HCT116 (cell line): ENCODE data around the gene IL15. TPM values are rescaled to one million over a fixed set of nuclear protein-coding genes. Genes with fewer than 3 reads are reported as not detected.

Source experiments
- ATAC-seq: fragments of 200-7000 bp; cut with Tn5 transposase; 2 replicates; pipeline ENCODE4 v1.9.1; 2020; ENCODE audit warnings: mild to moderate bottlenecking, moderate library complexity
- BruUV-seq: library from RNA; stranded (reverse); fragments of 400-500 nt; replicated peaks from 2 replicates; lab custom pipeline; 2021; lab: Mats Ljungman, UMichigan
- CTCF ChIA-PET: fragments of 300-600 bp; sonication (Branson Sonifier 250); formaldehyde crosslinking; loops from one replicate; lab custom pipeline; 2021; ENCODE audit warnings: antibody characterized with exemption; lab: Charles Lee
- POLR2A ChIA-PET: fragments of 300-600, 350-600 bp; sonication (Branson Sonifier 250); formaldehyde crosslinking; loops from one replicate; lab custom pipeline; 2021; ENCODE audit warnings: antibody characterized with exemption; lab: Charles Lee
- RAD21 ChIA-PET, 2 experiments: fragments of 300-600 bp; sonication (Branson Sonifier 250); formaldehyde crosslinking; loops; one replicate each; lab custom pipeline; 2023; ENCODE audit warnings: low total read pairs in 2 of 2; ENCODE audit not compliant: uncharacterized antibody in 2 of 2, unreplicated experiment in 2 of 2, low non-redundant PET in 1 of 2; lab: Charles Lee
- DNase-seq: peaks from one replicate; pipeline ENCODE4 v3.0.0-alpha.2; 2010; ENCODE audit warnings: low read depth, low spot score
- H2AFZ ChIP-seq: fragments of 200-600 bp; shearing (Covaris generic), sonication (generic); 2 replicates; pipeline ENCODE4 v1.6.1; 2017; ENCODE audit warnings: low read depth, mixed run types, mixed read lengths, antibody characterized with exemption, low read length; ENCODE audit not compliant: poor library complexity, severe bottlenecking
- H3K27ac ChIP-seq: 2 replicates; pipeline ENCODE4 v1.5.1; 2012; ENCODE audit warnings: low read depth, low read length
- H3K27me3 ChIP-seq: fragments of 200-600 bp; sonication (generic); 2 replicates; pipeline ENCODE4 v1.6.1; 2016; ENCODE audit warnings: mixed run types, low read length, mixed read lengths; ENCODE audit not compliant: insufficient read depth
- H3K36me3 ChIP-seq, 2 experiments: fragments of 200-500 bp in 1 of 2; fragments of 200-600 bp in 1 of 2; sonication (Bioruptor generic) in 1 of 2; sonication (generic) in 1 of 2; 2 replicates each; pipeline versions ENCODE4 v1.5.1 to v1.6.1; 2014 to 2016; ENCODE audit warnings: low read length in 2 of 2, inconsistent platforms in 1 of 2, mixed read lengths in 1 of 2, mixed run types in 1 of 2; ENCODE audit not compliant: insufficient read depth in 2 of 2, control insufficient read depth in 1 of 2
- H3K4me1 ChIP-seq, 2 experiments: fragments of 200-600 bp in 1 of 2; sonication (generic) in 1 of 2; 2 replicates each; pipeline versions ENCODE4 v1.5.1 to v1.6.1; 2012 to 2017; ENCODE audit warnings: low read length in 2 of 2, inconsistent platforms in 1 of 2, mild to moderate bottlenecking in 1 of 2, mixed read lengths in 1 of 2, mixed run types in 1 of 2, moderate library complexity in 1 of 2; ENCODE audit not compliant: insufficient read depth in 2 of 2, control insufficient read depth in 1 of 2
- H3K4me2 ChIP-seq: fragments of 200-600 bp; sonication (generic); 2 replicates; pipeline ENCODE4 v1.6.1; 2017; ENCODE audit warnings: mixed run types, low read length, mixed read lengths
- H3K4me3 ChIP-seq, 2 experiments: fragments of 200-600 bp in 1 of 2; sonication (generic) in 1 of 2; replicated peaks in 1 of 2; 2 replicates each; pipeline ENCODE4 v1.5.1; 2011 to 2016; ENCODE audit warnings: low read length in 2 of 2, control low read depth in 1 of 2, low read depth in 1 of 2, mild to moderate bottlenecking in 1 of 2, mixed read lengths in 1 of 2, mixed run types in 1 of 2
- H3K79me2 ChIP-seq: fragments of 200-600 bp; sonication (generic); 2 replicates; pipeline ENCODE4 v1.6.1; 2017; ENCODE audit warnings: mild to moderate bottlenecking, mixed run types, low read length, moderate library complexity, mixed read lengths; ENCODE audit not compliant: insufficient read depth
- H3K9ac ChIP-seq: fragments of 200-600 bp; sonication (generic); 2 replicates; pipeline ENCODE4 v1.6.1; 2016; ENCODE audit warnings: low read length, mixed read lengths
- H3K9me2 ChIP-seq: fragments of 200-600 bp; sonication (generic), shearing (Covaris generic); 2 replicates; pipeline ENCODE4 v1.6.1; 2017; ENCODE audit warnings: mixed run types, mild to moderate bottlenecking, moderate library complexity; ENCODE audit not compliant: insufficient read depth
- H3K9me3 ChIP-seq, 2 experiments: fragments of 200-500 bp in 1 of 2; fragments of 200-600 bp in 1 of 2; sonication (Bioruptor generic) in 1 of 2; sonication (generic) in 1 of 2; 2 replicates each; pipeline ENCODE4 v1.6.1; 2014 to 2017; ENCODE audit warnings: low read length in 2 of 2, mixed read lengths in 2 of 2, inconsistent platforms in 1 of 2, low read depth in 1 of 2, mild to moderate bottlenecking in 1 of 2, mixed run types in 1 of 2, moderate library complexity in 1 of 2; ENCODE audit not compliant: control insufficient read depth in 1 of 2, insufficient read depth in 1 of 2
- H4K20me1 ChIP-seq: fragments of 200-600 bp; sonication (generic), shearing (Covaris generic); 2 replicates; pipeline ENCODE4 v1.6.1; 2017; ENCODE audit warnings: mixed run types, mild to moderate bottlenecking, moderate library complexity; ENCODE audit not compliant: insufficient read depth
- CEBPB ChIP-seq: IDR thresholded peaks from 2 replicates; pipeline ENCODE4 v1.6.1; 2012; ENCODE audit warnings: low read depth
- CTCF ChIP-seq, 3 experiments: fragments of 200-600 bp in 1 of 3; sonication (generic) in 1 of 3; IDR thresholded peaks in 2 of 3; conservative IDR thresholded peaks in 1 of 3; 2 replicates each; pipeline ENCODE4 v1.5.1; 2012 to 2017; ENCODE audit warnings: low read depth in 2 of 3, low read length in 2 of 3, antibody characterized with exemption in 1 of 3, borderline replicate concordance in 1 of 3, control low read depth in 1 of 3, mild to moderate bottlenecking in 1 of 3, mixed read lengths in 1 of 3, mixed run types in 1 of 3, moderate library complexity in 1 of 3; ENCODE audit not compliant: insufficient read depth in 1 of 3
- ELF1 ChIP-seq: IDR thresholded peaks from 2 replicates; pipeline ENCODE4 v1.6.1; 2012; ENCODE audit warnings: low read depth, borderline replicate concordance
- EZH2phosphoT487 ChIP-seq: fragments of 200-600 bp; IDR thresholded peaks from 2 replicates; pipeline ENCODE4 v1.6.1; 2018; ENCODE audit warnings: antibody characterized with exemption, borderline replicate concordance
- JUND ChIP-seq: IDR thresholded peaks from 2 replicates; pipeline ENCODE4 v1.6.1; 2012
- MAX ChIP-seq: IDR thresholded peaks from 2 replicates; pipeline ENCODE4 v1.6.1; 2012
- POLR2A ChIP-seq: IDR thresholded peaks from 2 replicates; pipeline ENCODE4 v1.7.0; 2011; ENCODE audit warnings: borderline replicate concordance; ENCODE audit not compliant: insufficient read depth, insufficient read length; ENCODE audit errors: extremely low read depth
- REST ChIP-seq: IDR thresholded peaks from 2 replicates; pipeline ENCODE4 v1.6.1; 2012; ENCODE audit warnings: low read depth
- SIN3A ChIP-seq: IDR thresholded peaks from 2 replicates; pipeline ENCODE4 v1.6.1; 2012; ENCODE audit warnings: low read depth
- SP1 ChIP-seq: IDR thresholded peaks from 2 replicates; pipeline ENCODE4 v1.6.1; 2012; ENCODE audit warnings: low read depth
- SRF ChIP-seq: IDR thresholded peaks from 2 replicates; pipeline ENCODE4 v1.6.1; 2012; ENCODE audit warnings: low read depth
- TCF7L2 ChIP-seq: IDR thresholded peaks from 2 replicates; pipeline ENCODE4 v1.7.0; 2011; ENCODE audit warnings: borderline replicate concordance, inconsistent platforms; ENCODE audit not compliant: insufficient read depth, insufficient read length; ENCODE audit errors: extremely low read depth
- ZFX ChIP-seq: fragments of 450-650 bp; IDR thresholded peaks from 2 replicates; pipeline ENCODE4 v1.6.1; 2017
- ZNF274 ChIP-seq: fragments of 200-500 bp; sonication (Bioruptor generic); IDR thresholded peaks from 2 replicates; pipeline ENCODE4 v1.6.1; 2014; ENCODE audit warnings: mild to moderate bottlenecking, low read depth, low read length, inconsistent platforms
- intact Hi-C: fragments of 100-400 bp; cut with micrococcal nuclease; formaldehyde crosslinking; loops from 2 replicates; pipeline ENCODE4 v1.10.0; 2022
- total RNA-seq: library from RNA; stranded (reverse); gene quantifications from one replicate; pipeline ENCODE4 v1.2.1, GENCODE V29; 2021; ENCODE audit not compliant: unreplicated experiment

The IL15 gene
- total RNA-seq, 1 experiment from 2014 or later: 1.2 TPM

GRCh38 chr4:141625023-141625422 is 11.4 kb upstream of the IL15 start:
- Histone ChIP-seq H3K9me2 (no peaks in the 10 kb centered on the region), H3K27me3 (no peaks in the 10 kb centered on the region), H2AFZ (no peak overlapping the region), H3K4me3 (no peak overlapping the region), H3K9ac (no peak overlapping the region), H4K20me1 (no peaks in the 10 kb centered on the region), H3K4me1 (no peaks in the 10 kb centered on the region), H3K36me3 (no peaks in the 10 kb centered on the region), H3K9me3 (no peaks in the 10 kb centered on the region), H3K4me2 (no peak overlapping the region), H3K27ac (no peak overlapping the region), H3K79me2 (no peaks in the 10 kb centered on the region)
- ChIA-PET CTCF (no interaction called here), RAD21 (no interaction called here), POLR2A (no interaction called here)
- intact Hi-C loops: no loop called here
- BruUV-seq: no TSS peak
- no peak for DNase-seq
- TF ChIP-seq ZNF274: no peak
- no peak for TF ChIP-seq CTCF (IDR thresholded peaks at IDR 0.05 in 2 of 3, conservative IDR thresholded peaks at IDR 0.05 in 1 of 3; ENCODE audit: borderline replicate concordance in 1 of 3, insufficient read depth in 1 of 3, low read depth in 2 of 3, low read length in 2 of 3)
- TF ChIP-seq ELF1: no peak
- no peak for TF ChIP-seq ZFX
- ATAC-seq: no peak

GRCh38 chr4:141630854-141631253 is 5.5 kb upstream of the IL15 start:
- Histone ChIP-seq H3K9ac (no peak overlapping the region), H3K4me2 (no peak overlapping the region), H4K20me1 (no peaks in the 10 kb centered on the region), H3K27ac (no peak overlapping the region), H3K9me3 (no peaks in the 10 kb centered on the region), H3K4me1 (peaks cover 3% of the 10 kb centered on the region in 2 experiments; a peak in 3 of 4 replicates), H3K4me3 (no peak overlapping the region), H3K9me2 (no peaks in the 10 kb centered on the region), H2AFZ (no peak overlapping the region), H3K79me2 (no peaks in the 10 kb centered on the region), H3K36me3 (no peaks in the 10 kb centered on the region), H3K27me3 (no peaks in the 10 kb centered on the region)
- ChIA-PET RAD21 (no interaction called here), POLR2A (no interaction called here), CTCF (no interaction called here)
- intact Hi-C loops: loop anchor here (10.0 kb wide), 1 partner anchor 276 kb away; no protein-coding TSS in a partner anchor
- DNase-seq: no peak
- BruUV-seq: no TSS peak
- no peak for ATAC-seq
- no peak for TF ChIP-seq CEBPB
- TF ChIP-seq SIN3A: no peak
- no peak for TF ChIP-seq SRF
- no peak for TF ChIP-seq EZH2phosphoT487
- no peak for TF ChIP-seq REST
- no peak for TF ChIP-seq SP1
- no peak for TF ChIP-seq ELF1
- TF ChIP-seq JUND: no peak
- TF ChIP-seq POLR2A: no peak
- no peak for TF ChIP-seq TCF7L2
- TF ChIP-seq MAX: no peak
